GM23338 (cell line): Measurements from ENCODE around the gene PPP2R5B. TPM values are rescaled to one million over a fixed set of nuclear protein-coding genes. Genes with fewer than 3 reads are reported as not detected.

ENCODE experiments used
- ATAC-seq: fragments of 200-7000 bp; cut with Tn5 transposase; 3 replicates; pipeline ENCODE4 v1.9.1; 2020
- DNase-seq: peaks from one replicate; pipeline ENCODE4 v3.0.0-alpha.2; 2015; ENCODE audit warnings: low spot score
- H2AFZ ChIP-seq: fragments of 200-600 bp; sonication (generic); 2 replicates; pipeline ENCODE4 v1.8.0; 2016; ENCODE audit warnings: antibody characterized with exemption, mild to moderate bottlenecking, moderate library complexity
- H3F3A ChIP-seq: fragments of 200-600 bp; sonication (generic); replicated peaks from 2 replicates; pipeline ENCODE4 v1.8.0; 2017; ENCODE audit warnings: antibody characterized with exemption, mixed run types, low read depth
- H3K27ac ChIP-seq: fragments of 200-600 bp; sonication (generic); 2 replicates; pipeline ENCODE4 v1.6.1; 2016; ENCODE audit warnings: low read depth
- H3K27me3 ChIP-seq: fragments of 200-600 bp; sonication (generic); 2 replicates; pipeline ENCODE4 v1.8.0; 2016; ENCODE audit warnings: mild to moderate bottlenecking, mixed run types, moderate library complexity; ENCODE audit not compliant: insufficient read depth
- H3K36me3 ChIP-seq: fragments of 200-600 bp; sonication (generic); 2 replicates; pipeline ENCODE4 v1.8.0; 2016; ENCODE audit warnings: mild to moderate bottlenecking; ENCODE audit not compliant: insufficient read depth
- H3K4me1 ChIP-seq: fragments of 200-600 bp; sonication (generic); 2 replicates; pipeline ENCODE4 v1.8.0; 2016; ENCODE audit warnings: mild to moderate bottlenecking, moderate library complexity; ENCODE audit not compliant: insufficient read depth
- H3K4me2 ChIP-seq: fragments of 200-600 bp; sonication (generic); 2 replicates; pipeline ENCODE4 v1.7.1; 2017; ENCODE audit warnings: mixed run types
- H3K4me3 ChIP-seq: fragments of 200-600 bp; sonication (generic); 2 replicates; pipeline ENCODE4 v1.6.1; 2016; ENCODE audit warnings: mixed run types
- H3K79me2 ChIP-seq: fragments of 200-600 bp; sonication (generic); replicated peaks from 2 replicates; pipeline ENCODE4 v1.8.0; 2017; ENCODE audit warnings: mild to moderate bottlenecking; ENCODE audit not compliant: insufficient read depth
- H3K9me2 ChIP-seq: fragments of 200-600 bp; sonication (generic); 2 replicates; pipeline ENCODE4 v1.8.0; 2017; ENCODE audit not compliant: insufficient read depth
- H4K20me1 ChIP-seq: fragments of 200-600 bp; sonication (generic); replicated peaks from 2 replicates; pipeline ENCODE4 v1.8.0; 2017; ENCODE audit warnings: mild to moderate bottlenecking; ENCODE audit not compliant: insufficient read depth
- H3K27ac Mint-ChIP-seq: 2 replicates; pipeline ENCODE4 v1.8.0; 2020; ENCODE audit warnings: inconsistent platforms, mild to moderate bottlenecking, moderate library complexity, mixed read lengths
- H3K27me3 Mint-ChIP-seq: 3 replicates; pipeline ENCODE4 v1.8.0; 2022; ENCODE audit warnings: low read depth, mild to moderate bottlenecking, moderate library complexity, mixed read lengths, inconsistent platforms; ENCODE audit not compliant: insufficient read depth, poor library complexity
- H3K36me3 Mint-ChIP-seq: 3 replicates; pipeline ENCODE4 v1.8.0; 2021; ENCODE audit warnings: low read depth, mild to moderate bottlenecking, inconsistent platforms, moderate library complexity, mixed read lengths
- H3K4me1 Mint-ChIP-seq: 3 replicates; pipeline ENCODE4 v1.8.0; 2020; ENCODE audit warnings: mild to moderate bottlenecking, inconsistent platforms, mixed read lengths
- H3K4me3 Mint-ChIP-seq: 3 replicates; pipeline ENCODE4 v1.8.0; 2021; ENCODE audit warnings: moderate library complexity, mild to moderate bottlenecking, inconsistent platforms, mixed read lengths
- H3K9me3 Mint-ChIP-seq: 3 replicates; pipeline ENCODE4 v1.8.0; 2020; ENCODE audit warnings: moderate library complexity, mild to moderate bottlenecking, inconsistent platforms, mixed read lengths
- CREB1 ChIP-seq: fragments of 250-450 bp; sonication (Bioruptor Pico); IDR thresholded peaks from 2 replicates; pipeline ENCODE4 v1.5.0; 2020; ENCODE audit warnings: low read depth, mild to moderate bottlenecking, moderate library complexity
- EZH2phosphoT487 ChIP-seq: fragments of 200-600 bp; sonication (generic); IDR thresholded peaks from one replicate; pipeline ENCODE4 v1.8.1; 2018; ENCODE audit warnings: antibody characterized with exemption; ENCODE audit not compliant: unreplicated experiment
- JUNB ChIP-seq: IDR thresholded peaks from one replicate; pipeline ENCODE4 v1.6.1; 2016; ENCODE audit warnings: antibody characterized with exemption; ENCODE audit not compliant: unreplicated experiment
- ZNF114 ChIP-seq: fragments of 250-450 bp; sonication (Bioruptor Pico); IDR thresholded peaks from 2 replicates; pipeline ENCODE4 v1.5.0; 2020; ENCODE audit warnings: mild to moderate bottlenecking, moderate library complexity
- ZNF331 ChIP-seq: fragments of 250-450 bp; sonication (Bioruptor Pico); IDR thresholded peaks from 2 replicates; pipeline ENCODE4 v1.5.0; 2020; ENCODE audit warnings: low read depth, mild to moderate bottlenecking, moderate library complexity
- polyA plus RNA-seq: library from polyadenylated mRNA; unstranded; fragments of >200 nt; fragmentation: Nextera tagmentation; extraction: Ambion mirVana; gene quantifications from 2 replicates; pipeline ENCODE4 v1.2.1, GENCODE V29; 2016
- total RNA-seq: library from RNA; depleted of rRNA; stranded (reverse); fragments of >200 nt; shearing (Covaris generic); gene quantifications from 2 replicates; pipeline ENCODE4 v1.2.3, GENCODE V29; 2014
- TF ChIP-seq, protein P1 (sequence below): fragments of 250-450 bp; sonication (Bioruptor Pico); IDR thresholded peaks from 2 replicates; pipeline ENCODE4 v1.5.0; 2020; ENCODE audit warnings: mild to moderate bottlenecking, moderate library complexity
- TF ChIP-seq, protein P2 (sequence below): IDR thresholded peaks from 2 replicates; pipeline ENCODE4 v1.6.1; 2016; ENCODE audit warnings: antibody characterized with exemption

Gene PPP2R5B
- total and polyA plus RNA-seq, 2 experiments from 2014 or later, result 2.8 to 5.8 TPM

DNA sequence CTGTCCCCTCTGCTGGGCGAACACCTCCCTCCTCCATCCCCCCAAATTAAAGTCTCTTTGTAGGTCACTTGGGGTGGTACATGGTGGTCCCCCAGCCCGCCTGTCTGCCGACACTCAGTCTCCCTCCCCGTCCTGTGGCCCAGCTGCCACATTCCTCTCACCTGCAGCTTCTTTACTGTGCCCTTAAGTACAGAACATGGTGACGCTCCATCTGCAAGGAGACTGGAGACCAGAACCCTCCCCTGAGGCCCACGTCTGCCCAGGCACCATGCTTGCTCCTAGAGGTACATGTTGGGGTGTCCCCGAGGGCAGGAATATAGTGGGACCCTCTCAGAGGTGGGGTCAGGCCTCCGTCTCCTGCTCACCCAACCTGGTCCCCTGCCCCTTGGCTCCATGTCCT is 40.5 kb upstream of the PPP2R5B start (continued):
- TF ChIP-seq, protein P1, sequence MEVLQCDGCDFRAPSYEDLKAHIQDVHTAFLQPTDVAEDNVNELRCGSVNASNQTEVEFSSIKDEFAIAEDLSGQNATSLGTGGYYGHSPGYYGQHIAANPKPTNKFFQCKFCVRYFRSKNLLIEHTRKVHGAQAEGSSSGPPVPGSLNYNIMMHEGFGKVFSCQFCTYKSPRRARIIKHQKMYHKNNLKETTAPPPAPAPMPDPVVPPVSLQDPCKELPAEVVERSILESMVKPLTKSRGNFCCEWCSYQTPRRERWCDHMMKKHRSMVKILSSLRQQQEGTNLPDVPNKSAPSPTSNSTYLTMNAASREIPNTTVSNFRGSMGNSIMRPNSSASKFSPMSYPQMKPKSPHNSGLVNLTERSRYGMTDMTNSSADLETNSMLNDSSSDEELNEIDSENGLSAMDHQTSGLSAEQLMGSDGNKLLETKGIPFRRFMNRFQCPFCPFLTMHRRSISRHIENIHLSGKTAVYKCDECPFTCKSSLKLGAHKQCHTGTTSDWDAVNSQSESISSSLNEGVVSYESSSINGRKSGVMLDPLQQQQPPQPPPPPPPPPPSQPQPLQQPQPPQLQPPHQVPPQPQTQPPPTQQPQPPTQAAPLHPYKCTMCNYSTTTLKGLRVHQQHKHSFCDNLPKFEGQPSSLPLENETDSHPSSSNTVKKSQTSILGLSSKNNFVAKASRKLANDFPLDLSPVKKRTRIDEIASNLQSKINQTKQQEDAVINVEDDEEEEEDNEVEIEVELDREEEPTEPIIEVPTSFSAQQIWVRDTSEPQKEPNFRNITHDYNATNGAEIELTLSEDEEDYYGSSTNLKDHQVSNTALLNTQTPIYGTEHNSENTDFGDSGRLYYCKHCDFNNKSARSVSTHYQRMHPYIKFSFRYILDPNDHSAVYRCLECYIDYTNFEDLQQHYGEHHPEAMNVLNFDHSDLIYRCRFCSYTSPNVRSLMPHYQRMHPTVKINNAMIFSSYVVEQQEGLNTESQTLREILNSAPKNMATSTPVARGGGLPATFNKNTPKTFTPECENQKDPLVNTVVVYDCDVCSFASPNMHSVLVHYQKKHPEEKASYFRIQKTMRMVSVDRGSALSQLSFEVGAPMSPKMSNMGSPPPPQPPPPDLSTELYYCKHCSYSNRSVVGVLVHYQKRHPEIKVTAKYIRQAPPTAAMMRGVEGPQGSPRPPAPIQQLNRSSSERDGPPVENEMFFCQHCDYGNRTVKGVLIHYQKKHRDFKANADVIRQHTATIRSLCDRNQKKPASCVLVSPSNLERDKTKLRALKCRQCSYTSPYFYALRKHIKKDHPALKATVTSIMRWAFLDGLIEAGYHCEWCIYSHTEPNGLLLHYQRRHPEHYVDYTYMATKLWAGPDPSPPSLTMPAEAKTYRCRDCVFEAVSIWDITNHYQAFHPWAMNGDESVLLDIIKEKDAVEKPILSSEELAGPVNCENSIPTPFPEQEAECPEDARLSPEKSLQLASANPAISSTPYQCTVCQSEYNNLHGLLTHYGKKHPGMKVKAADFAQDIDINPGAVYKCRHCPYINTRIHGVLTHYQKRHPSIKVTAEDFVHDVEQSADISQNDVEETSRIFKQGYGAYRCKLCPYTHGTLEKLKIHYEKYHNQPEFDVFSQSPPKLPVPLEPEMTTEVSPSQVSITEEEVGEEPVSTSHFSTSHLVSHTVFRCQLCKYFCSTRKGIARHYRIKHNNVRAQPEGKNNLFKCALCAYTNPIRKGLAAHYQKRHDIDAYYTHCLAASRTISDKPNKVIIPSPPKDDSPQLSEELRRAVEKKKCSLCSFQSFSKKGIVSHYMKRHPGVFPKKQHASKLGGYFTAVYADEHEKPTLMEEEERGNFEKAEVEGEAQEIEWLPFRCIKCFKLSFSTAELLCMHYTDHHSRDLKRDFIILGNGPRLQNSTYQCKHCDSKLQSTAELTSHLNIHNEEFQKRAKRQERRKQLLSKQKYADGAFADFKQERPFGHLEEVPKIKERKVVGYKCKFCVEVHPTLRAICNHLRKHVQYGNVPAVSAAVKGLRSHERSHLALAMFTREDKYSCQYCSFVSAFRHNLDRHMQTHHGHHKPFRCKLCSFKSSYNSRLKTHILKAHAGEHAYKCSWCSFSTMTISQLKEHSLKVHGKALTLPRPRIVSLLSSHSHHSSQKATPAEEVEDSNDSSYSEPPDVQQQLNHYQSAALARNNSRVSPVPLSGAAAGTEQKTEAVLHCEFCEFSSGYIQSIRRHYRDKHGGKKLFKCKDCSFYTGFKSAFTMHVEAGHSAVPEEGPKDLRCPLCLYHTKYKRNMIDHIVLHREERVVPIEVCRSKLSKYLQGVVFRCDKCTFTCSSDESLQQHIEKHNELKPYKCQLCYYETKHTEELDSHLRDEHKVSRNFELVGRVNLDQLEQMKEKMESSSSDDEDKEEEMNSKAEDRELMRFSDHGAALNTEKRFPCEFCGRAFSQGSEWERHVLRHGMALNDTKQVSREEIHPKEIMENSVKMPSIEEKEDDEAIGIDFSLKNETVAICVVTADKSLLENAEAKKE (CRISPR knock-in tag), result no peak
- no peak for TF ChIP-seq ZNF331

DNA sequence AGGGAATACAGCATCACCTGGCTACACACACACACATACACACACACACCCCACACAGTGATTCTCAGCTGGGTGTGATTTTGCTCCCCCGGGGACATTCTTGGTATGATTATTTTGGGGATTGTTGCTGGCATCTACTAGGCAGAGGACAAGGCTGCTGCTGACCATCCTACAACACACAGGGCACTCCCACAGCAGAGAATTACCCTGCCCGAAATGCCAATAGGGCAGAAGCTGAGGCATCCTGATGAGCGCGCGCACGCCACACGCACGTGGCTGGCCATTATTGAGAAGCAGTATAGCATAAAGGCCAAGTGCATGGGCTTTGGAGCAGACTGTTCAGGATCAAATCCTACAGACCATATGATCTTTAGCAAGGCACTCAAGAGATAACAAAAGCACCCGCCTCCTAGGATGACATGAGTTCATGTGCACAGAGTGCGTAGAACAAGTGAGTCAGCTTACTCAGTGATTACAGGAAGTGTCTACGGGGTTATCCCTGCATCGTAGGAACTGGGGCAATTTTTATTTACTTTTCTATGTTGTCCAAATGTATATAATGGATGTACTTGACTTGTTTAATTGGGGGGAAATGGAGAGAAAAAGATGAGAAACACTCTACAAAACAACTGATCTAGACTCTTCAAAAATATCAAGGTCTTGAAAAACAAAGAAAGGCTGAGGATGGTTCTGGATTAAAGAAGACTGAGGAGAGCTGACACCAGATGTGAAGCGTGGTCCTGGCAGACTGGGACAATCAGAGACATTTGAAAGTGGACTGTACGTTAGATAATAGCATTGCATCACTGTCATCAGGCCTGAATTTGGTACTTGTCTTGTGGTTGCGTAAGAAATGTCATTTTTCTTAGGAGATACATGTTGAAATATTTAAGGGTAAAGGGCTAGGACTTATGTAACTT is 38.9 kb upstream of the PPP2R5B start:
- H3K4me2 ChIP-seq, result no peak overlapping the region
- Mint-ChIP-seq H3K4me1 (peaks cover 15% of the 10 kb centered on the region), H3K4me3 (no peak overlapping the region), H3K9me3 (no peaks in the 10 kb centered on the region), H3K27ac (no peak overlapping the region), H3K27me3 (peaks cover 2% of the 10 kb centered on the region), H3K36me3 (no peaks in the 10 kb centered on the region)
- no peaks in the 10 kb centered on the region for H3K36me3 ChIP-seq
- no peak overlapping the region for H3K4me3 ChIP-seq
- DNase-seq (no peak), ATAC-seq (no peak)
- no peaks in the 10 kb centered on the region for H3K9me2 ChIP-seq
- no peaks in the 10 kb centered on the region for H3K27me3 ChIP-seq
- no peak overlapping the region for H3K27ac ChIP-seq
- H3F3A ChIP-seq, result 0 out of 2 replicates have a peak, but pooled peaks cover 2% of the 10 kb centered on the region
- 0 out of 2 replicates have a peak overlapping the region, but pooled peaks have one; percentile 56 for H2AFZ ChIP-seq
- H3K4me1 ChIP-seq, result peaks cover 16% of the 10 kb centered on the region; the same call in 1 of the 2 replicates
- H3K79me2 ChIP-seq, result no peaks in the 10 kb centered on the region
- H4K20me1 ChIP-seq, result no peaks in the 10 kb centered on the region
- TF ChIP-seq CREB1 (no peak), ZNF114 (CRISPR knock-in tag) (no peak), EZH2phosphoT487 (no peak), JUNB (no peak)
- TF ChIP-seq, protein P1 (CRISPR knock-in tag), result no peak
- TF ChIP-seq, protein P2, sequence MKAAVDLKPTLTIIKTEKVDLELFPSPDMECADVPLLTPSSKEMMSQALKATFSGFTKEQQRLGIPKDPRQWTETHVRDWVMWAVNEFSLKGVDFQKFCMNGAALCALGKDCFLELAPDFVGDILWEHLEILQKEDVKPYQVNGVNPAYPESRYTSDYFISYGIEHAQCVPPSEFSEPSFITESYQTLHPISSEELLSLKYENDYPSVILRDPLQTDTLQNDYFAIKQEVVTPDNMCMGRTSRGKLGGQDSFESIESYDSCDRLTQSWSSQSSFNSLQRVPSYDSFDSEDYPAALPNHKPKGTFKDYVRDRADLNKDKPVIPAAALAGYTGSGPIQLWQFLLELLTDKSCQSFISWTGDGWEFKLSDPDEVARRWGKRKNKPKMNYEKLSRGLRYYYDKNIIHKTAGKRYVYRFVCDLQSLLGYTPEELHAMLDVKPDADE, result no peak
